ENCODE results near the gene PRDM16.
"Not testable (repeated sequence)": the region's sequence is repeated elsewhere in the genome, so short reads cannot be mapped to it uniquely, and the experiment has no call there.

PRDM16 gene

GRCh38 chr1:3148171-3148570 lies 79.2 kb downstream of the PRDM16 start:
- DNase-seq = no peak

DNA sequence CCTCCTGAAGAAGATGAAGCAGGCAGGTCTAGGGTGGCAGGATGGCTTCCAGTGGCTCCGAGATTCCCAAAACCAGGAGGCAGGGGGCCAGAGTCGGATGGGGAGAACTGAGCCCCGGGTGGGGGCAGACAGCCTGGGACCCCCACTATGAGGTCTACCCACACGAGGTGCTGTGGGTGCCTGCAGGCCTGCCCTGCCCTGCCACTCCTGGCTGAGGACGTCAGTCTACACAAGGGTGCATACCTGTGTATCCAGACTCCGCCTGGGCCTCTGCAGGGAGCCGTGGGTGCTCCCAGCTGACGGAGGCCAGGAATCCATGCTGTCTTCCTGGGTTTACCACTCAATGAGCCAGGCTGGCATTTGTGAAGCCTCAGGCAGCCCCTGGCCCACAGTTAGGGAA lies 80.3 kb downstream of the PRDM16 start:
- DNase-seq = no peak

- no peak for DNase-seq
Measured at GRCh38 chr1:3151456-3151855, 82.5 kb downstream of the PRDM16 start.

- no peak for DNase-seq
Measured at GRCh38 chr1:3152143-3152542, 83.1 kb downstream of the PRDM16 start.

- DNase-seq = no peak
Measured at GRCh38 chr1:3153197-3153596, 84.2 kb downstream of the PRDM16 start.

DNA sequence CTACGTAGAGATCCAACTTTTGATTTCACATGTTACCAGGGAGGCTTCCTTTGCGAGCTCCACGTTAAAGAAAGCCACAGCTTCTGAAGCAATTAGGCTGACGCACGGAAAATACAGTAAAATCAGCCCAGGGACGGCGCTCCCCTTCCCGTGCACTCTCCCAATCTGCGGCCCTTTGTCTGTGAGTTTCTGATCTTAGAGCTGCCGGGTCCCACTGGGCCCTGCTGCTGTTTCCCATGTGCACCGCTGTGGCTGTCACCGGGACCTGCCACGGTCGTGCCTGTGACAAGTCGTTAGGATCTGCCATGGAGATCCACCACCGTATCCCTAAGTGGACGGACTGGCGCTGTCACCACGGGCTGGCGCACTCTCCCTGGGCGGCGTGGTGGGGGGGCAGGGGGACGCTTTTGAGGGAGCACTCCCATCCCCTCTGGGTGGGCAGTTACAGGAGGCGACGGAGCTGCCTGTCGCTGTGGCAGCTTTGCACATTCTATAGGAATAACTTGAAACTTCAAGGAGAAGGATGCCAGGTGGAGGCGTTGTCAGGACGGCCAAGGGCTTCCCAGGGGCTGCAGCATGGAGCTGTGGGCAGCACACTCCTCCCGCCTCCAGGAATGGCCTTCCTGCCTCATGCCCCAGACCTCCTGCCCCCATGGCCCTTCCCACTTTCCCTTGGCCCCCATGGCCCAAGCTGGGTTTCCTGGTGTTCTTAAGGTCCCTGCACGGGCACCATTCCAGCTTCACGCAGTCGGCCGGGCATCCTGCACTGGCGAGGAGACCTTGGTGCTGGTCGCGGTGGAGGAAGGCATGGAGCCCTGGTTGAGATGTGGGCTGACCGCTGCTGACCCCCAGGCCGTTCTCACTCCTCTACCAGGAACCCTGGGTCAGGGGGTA lies 85.1 kb downstream of the PRDM16 start:
- DNase-seq = no peak

DNA sequence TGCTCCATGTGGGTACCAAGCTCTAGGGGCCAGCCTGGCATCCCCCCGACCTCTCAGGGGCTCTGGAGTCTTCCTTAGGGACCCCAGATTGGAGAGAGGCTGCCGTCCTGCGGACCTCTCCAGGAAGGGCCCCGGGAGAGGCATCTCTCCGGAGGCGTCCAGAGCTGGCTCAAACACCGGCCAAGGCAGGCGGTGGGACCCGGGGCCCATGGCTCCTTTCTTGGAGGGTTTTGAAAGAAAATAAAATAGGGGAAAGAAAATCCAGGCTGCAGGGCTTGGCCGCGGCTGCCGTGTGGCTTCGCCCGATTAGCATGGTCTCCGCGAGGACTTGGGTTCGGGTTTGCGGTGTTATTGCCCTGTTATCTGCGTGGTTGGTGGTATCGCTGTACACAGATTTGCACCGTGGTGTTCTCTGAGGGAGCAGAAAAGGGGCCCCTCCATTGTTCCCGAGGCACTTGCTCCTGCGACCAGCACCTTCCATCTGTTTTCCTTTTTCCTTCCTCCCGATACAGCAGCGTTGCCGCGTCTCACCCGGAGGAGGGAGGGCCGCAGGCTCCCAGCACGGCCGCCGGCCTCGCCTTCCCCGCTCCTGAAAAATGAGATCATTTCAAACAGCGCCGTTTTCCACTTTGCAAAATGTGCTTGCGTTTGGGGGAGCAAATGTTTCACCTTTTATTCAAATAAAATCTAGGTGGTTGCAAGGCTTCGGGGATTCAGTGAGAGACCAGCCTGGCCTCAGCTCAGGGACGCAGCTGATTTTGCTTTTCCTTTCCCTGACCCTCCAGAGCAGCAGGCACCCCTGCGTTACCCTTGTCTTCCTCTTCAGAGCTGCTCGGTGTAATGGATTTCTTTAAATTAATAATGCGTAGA lies 86.3 kb downstream of the PRDM16 start:
- DNase-seq = no peak

- DNase-seq = no peak
Measured at GRCh38 chr1:3155926-3156220, 86.9 kb downstream of the PRDM16 start.

- no peak for DNase-seq
Measured at GRCh38 chr1:3156936-3157335, 87.9 kb downstream of the PRDM16 start.

- no peak for DNase-seq
Measured at GRCh38 chr1:3158347-3158746, 89.3 kb downstream of the PRDM16 start.

DNA sequence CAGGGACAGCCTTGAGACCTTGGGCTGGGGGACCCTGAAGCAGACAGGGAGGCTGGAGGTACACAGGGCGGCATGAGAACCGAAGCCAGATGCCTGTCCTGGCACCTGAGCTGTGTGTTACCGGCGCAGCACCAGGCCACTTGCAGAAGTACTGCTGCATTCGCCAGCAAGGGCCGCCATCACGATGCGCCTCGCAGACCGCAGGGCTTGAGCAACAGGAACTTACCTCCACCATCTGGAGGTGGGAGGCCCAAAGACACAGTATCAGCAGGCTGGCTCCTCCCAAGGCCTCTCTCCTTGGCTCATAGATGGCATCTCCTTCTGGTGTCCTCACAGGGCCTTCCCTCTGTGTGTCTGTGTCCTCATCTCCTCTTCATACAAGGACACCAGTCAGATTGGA lies 90.1 kb downstream of the PRDM16 start:
- DNase-seq = no peak

DNA sequence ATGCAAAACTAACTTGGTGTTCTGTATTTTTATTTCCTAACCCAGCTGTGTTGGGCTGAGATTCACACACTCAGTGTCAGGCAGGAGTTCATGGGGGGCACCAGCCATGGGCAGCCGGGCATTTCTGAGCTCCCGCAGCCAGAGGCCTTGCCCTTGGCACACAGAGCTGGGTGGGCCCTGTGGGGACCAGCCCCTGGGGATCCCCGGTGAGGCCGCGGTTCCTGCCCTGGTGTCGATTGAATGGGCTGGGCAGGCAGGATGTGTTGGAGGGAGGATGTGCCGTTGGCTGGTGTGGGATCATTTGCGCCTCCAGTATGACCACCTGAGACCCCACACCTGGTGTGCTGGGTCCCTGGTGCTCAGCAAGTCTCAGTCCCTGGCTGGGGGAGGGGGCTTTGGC lies 91.0 kb downstream of the PRDM16 start:
- no peak for DNase-seq

- DNase-seq = no peak
Measured at GRCh38 chr1:3160647-3161145, 91.7 kb downstream of the PRDM16 start.

GRCh38 chr1:3161176-3161840 lies 92.3 kb downstream of the PRDM16 start:
- DNase-seq = no peak

DNA sequence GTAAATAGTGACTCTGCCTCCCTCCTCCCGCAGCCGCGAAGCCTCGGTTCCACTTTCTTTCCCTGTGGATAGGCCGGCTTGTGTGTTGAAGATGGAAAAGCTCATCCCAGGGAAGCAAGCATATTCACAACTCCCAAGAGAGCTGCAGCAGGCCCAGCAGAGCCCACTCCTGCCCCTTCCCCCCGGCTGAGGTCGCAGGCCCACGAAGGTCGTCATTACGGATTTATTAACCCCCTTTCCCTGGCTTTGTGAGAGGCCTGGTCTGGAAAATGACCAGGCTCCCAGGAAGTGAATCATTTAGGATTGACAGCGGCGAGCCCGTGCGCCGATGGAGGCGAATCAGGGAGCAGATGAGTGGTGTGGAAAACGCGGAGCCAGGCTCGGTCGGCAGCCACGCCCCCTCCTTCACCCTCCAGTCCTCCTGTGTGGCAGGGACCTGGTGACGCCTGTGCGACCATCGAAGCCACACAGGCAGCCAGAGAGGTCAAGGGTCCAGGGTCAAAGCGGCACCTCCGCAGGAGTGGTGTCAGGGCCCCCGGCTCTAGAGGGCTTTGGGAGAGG lies 93.4 kb downstream of the PRDM16 start:
- DNase-seq = no peak

DNA sequence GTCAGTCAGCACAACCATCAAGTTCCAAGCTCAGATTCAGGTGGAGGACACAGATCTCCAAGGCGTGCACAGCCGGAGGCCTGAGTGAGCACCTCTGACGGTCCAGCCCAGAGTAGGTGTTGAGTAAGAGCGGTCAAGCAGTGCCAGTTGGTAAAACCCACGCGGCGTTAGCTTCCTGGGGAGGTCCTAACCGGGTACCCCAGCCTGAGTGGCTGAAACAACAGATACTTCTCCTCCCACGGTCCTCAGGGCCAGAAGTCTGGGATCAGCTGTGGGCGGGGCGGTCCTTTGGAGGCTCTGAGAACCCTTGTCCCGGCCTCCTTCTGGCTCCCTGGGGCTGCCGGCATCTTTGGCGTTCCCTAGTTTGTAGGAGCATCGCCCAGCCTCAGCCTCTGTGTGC lies 94.4 kb downstream of the PRDM16 start:
- no peak for DNase-seq

DNA sequence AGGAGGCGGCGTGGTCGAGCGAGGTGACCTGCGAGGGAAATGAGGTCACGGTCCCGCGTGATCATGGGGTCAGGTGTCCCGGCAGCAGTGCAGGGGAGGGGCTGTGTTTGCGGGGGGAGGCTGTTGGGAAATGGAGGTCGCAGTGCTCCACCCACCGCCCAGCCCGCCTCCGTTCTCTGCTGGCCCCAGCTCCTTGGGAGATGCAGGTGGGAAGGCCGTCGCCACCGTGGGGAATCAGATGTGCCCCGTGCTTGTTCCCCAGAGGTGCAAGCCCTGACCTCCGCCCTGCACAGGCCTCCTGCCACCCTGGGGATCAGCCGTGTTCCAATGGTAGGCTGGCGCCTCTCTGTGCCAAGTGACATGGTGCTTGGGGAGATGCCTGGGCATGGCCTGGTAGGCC lies 95.7 kb downstream of the PRDM16 start:
- no peak for DNase-seq

DNA sequence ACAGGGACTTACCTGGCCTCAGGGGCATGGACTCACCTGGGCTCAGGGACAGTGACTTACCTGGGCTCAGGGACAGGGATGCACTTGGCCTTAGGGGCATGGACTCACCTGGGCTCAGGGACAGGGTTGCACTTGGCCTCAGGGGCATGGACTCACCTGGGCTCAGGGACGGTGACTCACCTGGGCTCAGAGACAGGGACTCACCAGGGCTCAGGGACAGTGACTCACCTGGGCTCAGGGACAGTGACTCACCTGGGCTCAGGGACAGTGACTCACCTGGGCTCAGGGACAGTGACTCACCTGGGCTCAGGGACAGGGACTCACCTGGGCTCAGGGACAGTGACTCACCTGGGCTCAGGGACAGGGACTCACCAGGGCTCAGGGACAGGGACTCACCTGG lies 96.2 kb downstream of the PRDM16 start:
- not testable (repeated sequence) for DNase-seq

DNA sequence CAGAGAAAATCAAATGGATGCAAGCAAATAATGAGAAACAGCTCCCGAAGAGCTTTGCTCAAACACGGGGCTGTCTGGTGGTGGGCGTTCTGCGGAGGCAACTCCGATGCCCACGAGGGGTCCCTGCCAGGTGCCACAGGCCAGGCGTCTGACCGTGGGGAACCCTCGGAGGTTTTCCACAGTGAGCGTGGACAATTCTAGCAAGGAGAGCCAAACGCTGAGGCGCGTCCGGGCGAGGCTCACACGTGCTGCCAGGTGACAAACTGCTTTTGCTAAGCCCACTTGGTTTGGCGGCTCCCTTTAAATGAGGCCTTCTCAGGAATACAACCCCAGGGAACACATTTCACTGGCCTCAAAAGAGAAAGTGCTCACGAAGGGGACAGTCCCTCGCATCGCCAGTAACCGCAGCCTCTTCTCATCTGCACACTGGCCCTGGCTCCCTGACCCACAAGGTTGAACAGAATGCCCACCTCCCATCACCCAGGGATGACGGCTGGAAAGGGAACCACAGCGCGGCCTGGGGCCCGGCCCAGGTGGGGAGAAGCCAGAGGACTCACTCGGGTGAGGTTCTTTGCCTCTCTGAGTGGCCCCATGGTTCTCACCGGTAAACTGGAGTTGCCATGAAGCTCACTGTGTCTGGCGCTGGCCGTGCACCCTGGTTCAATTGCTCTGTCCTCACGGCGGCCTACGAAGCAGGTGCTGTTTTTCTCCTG lies 97.4 kb downstream of the PRDM16 start:
- DNase-seq = no peak

- no peak for DNase-seq
Measured at GRCh38 chr1:3167255-3167654, 98.3 kb downstream of the PRDM16 start.

DNA sequence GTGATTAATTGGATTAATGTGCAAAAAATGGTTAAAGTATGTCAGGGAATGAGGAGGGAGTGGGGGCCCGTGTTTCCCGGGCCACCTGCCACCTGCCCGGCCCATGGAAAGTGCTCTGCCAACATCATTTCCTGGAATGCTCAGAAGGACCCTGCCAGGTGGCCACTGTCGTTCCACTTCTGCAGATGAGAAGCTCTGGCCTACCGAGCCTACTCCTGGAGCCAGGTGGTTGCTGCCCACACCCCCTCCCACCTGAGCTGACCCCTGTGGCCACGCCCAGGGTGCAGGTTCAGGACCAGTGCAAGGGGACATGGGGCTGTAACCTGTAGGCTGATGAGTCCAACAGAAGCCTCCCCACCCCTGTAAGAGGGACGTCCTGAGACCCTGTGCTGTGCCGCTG lies 99.7 kb downstream of the PRDM16 start:
- no peak for DNase-seq

DNA sequence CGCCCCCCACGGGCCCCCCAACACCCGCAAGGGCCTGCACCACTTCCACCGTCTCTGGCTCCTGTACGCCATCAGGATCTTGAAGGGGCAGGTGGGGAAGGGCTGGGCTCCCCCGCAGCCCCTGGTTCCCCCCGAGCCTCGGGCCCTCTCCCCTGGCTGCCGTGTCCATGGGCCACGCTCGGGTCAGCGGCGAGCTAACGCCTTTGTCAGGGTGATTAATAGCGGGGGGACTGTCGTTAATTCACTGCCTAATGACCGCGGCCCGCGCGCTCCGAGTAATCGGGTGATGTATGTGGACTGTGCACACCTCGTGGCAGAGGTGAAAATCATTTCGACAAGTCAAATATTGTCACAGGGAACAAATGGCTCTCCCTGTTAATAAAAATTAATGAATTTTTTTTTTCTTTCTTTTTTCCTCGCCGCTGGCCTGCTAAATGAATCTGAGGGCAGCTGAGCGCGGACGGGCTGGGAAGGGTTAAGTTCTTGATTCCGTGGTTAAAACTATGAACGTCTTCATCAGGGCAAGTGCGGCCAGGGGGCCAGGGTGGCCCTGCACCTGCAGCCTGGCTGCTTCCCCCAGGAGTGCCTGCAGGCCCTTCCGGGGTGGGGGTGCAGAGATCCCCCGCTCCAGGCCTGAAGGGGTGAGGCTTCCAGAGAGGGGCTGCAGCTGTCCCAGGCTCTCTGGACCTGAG lies 100.8 kb downstream of the PRDM16 start:
- no peak for DNase-seq
